T-cell (primary cell): Measurements from ENCODE around the gene EFCAB6. TPM values are rescaled to one million over a fixed set of nuclear protein-coding genes. Genes with fewer than 3 reads are reported as not detected.

Experiments used
- ATAC-seq, 4 experiments: fragments of 200-7000 bp in 3 of 4; fragments of 150-1000 bp in 1 of 4; cut with Tn5 transposase; replicated peaks in 1 of 4; 1 replicate in 3 of 4; 2 replicates in 1 of 4; pipeline ENCODE4 v1.10.0; 2021; ENCODE audit warnings: moderate library complexity in 3 of 4, mild to moderate bottlenecking in 2 of 4, moderate number of reproducible peaks in 1 of 4
- CTCF ChIA-PET, 2 donors: fragments of 300-600 bp; sonication (Branson Sonifier 250); formaldehyde crosslinking; loops; one replicate each; lab custom pipeline; 2022; ENCODE audit warnings: antibody characterized with exemption in 2 of 2; lab: Charles Lee
- POLR2A ChIA-PET, 2 donors: fragments of 300-600 bp; sonication (Branson Sonifier 250); formaldehyde crosslinking; loops; one replicate each; lab custom pipeline; 2022; ENCODE audit warnings: antibody characterized with exemption in 2 of 2; lab: Charles Lee
- DNase-seq, 35 experiments: peaks; one replicate each; pipeline versions ENCODE4 v3.0.0 to v3.0.0-alpha.2; 2013 to 2023
- H3K27ac ChIP-seq: one replicate; pipeline ENCODE4 v1.5.1; 2013; ENCODE audit warnings: low read length
- H3K27me3 ChIP-seq, 2 experiments: replicated peaks in 1 of 2; 1 replicate in 1 of 2; 2 replicates in 1 of 2; pipeline versions ENCODE4 v1.6.1 to v1.7.0; 2013; ENCODE audit warnings: low read length in 1 of 2, mixed read lengths in 1 of 2; ENCODE audit not compliant: control insufficient read depth in 2 of 2, insufficient read depth in 2 of 2; ENCODE audit errors: extremely low read depth in 1 of 2
- H3K36me3 ChIP-seq, 2 donors: 1 replicate in 1 of 2; 2 replicates in 1 of 2; pipeline versions ENCODE4 v1.6.1 to v1.7.0; 2013; ENCODE audit warnings: low read length in 1 of 2; ENCODE audit not compliant: control insufficient read depth in 2 of 2, insufficient read depth in 1 of 2; ENCODE audit errors: extremely low read depth in 1 of 2
- H3K4me1 ChIP-seq, 2 experiments: 1 replicate in 1 of 2; 2 replicates in 1 of 2; pipeline versions ENCODE4 v1.6.1 to v1.7.0; 2013; ENCODE audit warnings: low read length in 2 of 2, mixed read lengths in 1 of 2; ENCODE audit not compliant: insufficient read depth in 2 of 2, control insufficient read depth in 1 of 2; ENCODE audit errors: extremely low read depth in 1 of 2
- H3K4me3 ChIP-seq, 2 donors: 1 replicate in 1 of 2; 2 replicates in 1 of 2; pipeline versions ENCODE4 v1.5.1 to v1.7.0; 2013; ENCODE audit warnings: mild to moderate bottlenecking in 2 of 2, low read length in 1 of 2, moderate library complexity in 1 of 2; ENCODE audit not compliant: control insufficient read depth in 1 of 2; ENCODE audit errors: extremely low read depth in 1 of 2
- H3K9me3 ChIP-seq: 2 replicates; pipeline ENCODE4 v1.7.0; 2013
- H3K27ac Mint-ChIP-seq, 2 donors: one replicate each; pipeline ENCODE4 v1.8.0; 2020 to 2021; ENCODE audit warnings: mild to moderate bottlenecking in 2 of 2, mixed read lengths in 2 of 2
- H3K27me3 Mint-ChIP-seq, 2 donors: one replicate each; pipeline ENCODE4 v1.8.0; 2021 to 2022; ENCODE audit warnings: mixed read lengths in 2 of 2
- H3K36me3 Mint-ChIP-seq: one replicate; pipeline ENCODE4 v1.8.0; 2021; ENCODE audit warnings: mixed read lengths
- H3K4me1 Mint-ChIP-seq, 3 donors: one replicate each; pipeline ENCODE4 v1.8.0; 2020 to 2022; ENCODE audit warnings: mixed read lengths in 3 of 3, mild to moderate bottlenecking in 1 of 3
- H3K4me3 Mint-ChIP-seq, 3 donors: one replicate each; pipeline ENCODE4 v1.8.0; 2020 to 2022; ENCODE audit warnings: mild to moderate bottlenecking in 3 of 3, mixed read lengths in 3 of 3, moderate library complexity in 3 of 3
- H3K9me3 Mint-ChIP-seq, 3 donors: one replicate each; pipeline ENCODE4 v1.8.0; 2020 to 2022; ENCODE audit warnings: mixed read lengths in 3 of 3
- WGBS: methylation state at CpG from one replicate; pipeline ENCODE4 v1.1.5; 2013; ENCODE audit warnings: missing lambda C conversion rate; ENCODE audit not compliant: insufficient coverage; 5-methylcytosine and 5-hydroxymethylcytosine counted together
- total RNA-seq, 35 experiments: library from RNA in 6 of 35; stranded (reverse) in 6 of 35; fragments of 120-200 nt in 1 of 35; gene quantifications; one replicate each; pipeline versions ENCODE4 v1.2.1 to v1.2.4 and lab custom pipeline; 2013 to 2026

EFCAB6 gene
- total RNA-seq, 5 donors from 2014 or later (not counting 1 experiment from before 2014, with no cell fraction given) = 0.26 to 0.89 (median 0.53) TPM

DNA sequence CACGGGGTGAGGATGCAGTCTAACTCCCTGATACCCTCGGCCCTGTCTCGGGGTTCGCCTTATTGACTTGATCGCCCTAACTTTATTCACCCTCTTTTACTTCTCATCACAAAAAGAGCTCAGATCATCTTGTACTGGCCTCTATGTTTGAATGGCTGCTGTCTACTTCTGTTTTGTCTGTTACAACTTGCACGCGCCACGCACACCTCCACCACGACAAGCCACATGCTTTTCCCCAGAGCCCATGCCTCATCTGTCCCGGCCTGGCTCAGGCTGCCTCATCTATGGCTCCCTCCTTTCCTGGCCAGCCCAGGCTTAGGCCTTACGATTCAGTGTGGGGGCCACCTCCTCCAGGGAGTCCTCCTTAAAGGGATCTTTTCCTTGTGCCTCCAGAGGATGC, 180.9 kb downstream of the EFCAB6 start:
- Histone ChIP-seq H3K27ac (no peak overlapping the region), H3K27me3 (peaks cover 0 to 8% of the 10 kb centered on the region in 2 experiments), H3K4me1 (no peaks in the 10 kb centered on the region), H3K36me3 (no peaks in the 10 kb centered on the region), H3K4me3 (no peak overlapping the region), H3K9me3 (no peaks in the 10 kb centered on the region)
- no peaks in the 10 kb centered on the region for H3K36me3 Mint-ChIP-seq
- DNase-seq (no peak), ATAC-seq (no peak)
- peaks cover 8% of the 10 kb centered on the region in 2 donors for H3K27me3 Mint-ChIP-seq
- H3K4me3 Mint-ChIP-seq = no peak overlapping the region
- no peak overlapping the region for H3K27ac Mint-ChIP-seq
- 87% methylated on average over 10 of the region's 11 CpGs for WGBS
- CTCF ChIA-PET = no interaction called here
- POLR2A ChIA-PET = no interaction called here
- H3K4me1 Mint-ChIP-seq = no peaks in the 10 kb centered on the region
- no peaks in the 10 kb centered on the region for H3K9me3 Mint-ChIP-seq

DNA sequence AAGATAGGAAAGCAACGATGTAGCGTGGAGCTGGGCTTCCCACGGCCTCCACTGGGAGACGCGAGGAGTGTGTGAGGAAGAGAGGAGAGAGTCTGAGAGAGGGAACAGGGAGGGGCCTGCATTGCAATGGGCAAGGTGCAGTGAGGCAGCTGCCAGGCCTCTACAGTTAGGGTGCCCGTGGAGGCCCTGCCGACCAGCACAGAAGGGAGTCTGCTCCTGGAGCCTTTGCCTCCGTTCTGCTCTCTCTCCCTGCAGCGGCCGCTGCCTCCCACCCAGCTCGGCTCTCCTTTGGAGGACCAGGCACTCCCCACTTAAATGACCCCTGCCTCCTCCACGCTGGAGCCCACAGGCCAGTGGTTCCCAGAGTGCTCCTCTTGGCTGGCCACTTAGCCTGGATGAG, 181.7 kb downstream of the EFCAB6 start:
- DNase-seq (no peak), ATAC-seq (no peak)
- Mint-ChIP-seq H3K27me3 (peaks cover 3% of the 10 kb centered on the region in 2 donors), H3K36me3 (no peaks in the 10 kb centered on the region), H3K27ac (no peak overlapping the region), H3K4me1 (no peaks in the 10 kb centered on the region), H3K9me3 (no peaks in the 10 kb centered on the region), H3K4me3 (no peak overlapping the region)
- ChIA-PET POLR2A (no interaction called here), CTCF (no interaction called here)
- Histone ChIP-seq H3K4me1 (no peaks in the 10 kb centered on the region), H3K4me3 (no peak overlapping the region), H3K9me3 (no peaks in the 10 kb centered on the region), H3K27ac (no peak overlapping the region), H3K27me3 (peaks cover 0 to 9% of the 10 kb centered on the region in 2 experiments), H3K36me3 (no peaks in the 10 kb centered on the region)
- WGBS = 91% methylated on average over 12 of the region's 12 CpGs

DNA sequence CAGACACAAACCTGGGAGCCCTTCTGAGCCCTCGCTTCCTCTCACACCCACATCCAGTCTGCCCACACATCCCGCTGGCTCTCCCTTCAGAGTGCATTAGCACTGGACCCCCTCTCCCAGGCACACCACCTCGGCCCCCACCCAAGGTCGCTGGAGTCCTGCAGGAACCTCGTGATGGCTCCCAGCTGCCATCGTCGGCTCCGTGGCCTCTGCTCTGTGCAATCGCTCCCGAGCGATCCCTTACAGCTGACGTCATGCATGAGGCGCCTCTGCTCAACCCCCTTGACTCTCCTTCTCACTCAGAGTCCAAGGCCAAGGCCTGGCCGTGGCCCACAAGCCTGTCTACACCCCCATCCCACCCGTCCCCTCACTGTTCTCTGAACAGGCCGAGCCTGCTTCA, 183.9 kb downstream of the EFCAB6 start:
- ATAC-seq (no peak), DNase-seq (no peak)
- H3K9me3 Mint-ChIP-seq = no peaks in the 10 kb centered on the region
- no peak overlapping the region for H3K27ac Mint-ChIP-seq
- no peaks in the 10 kb centered on the region for H3K4me1 Mint-ChIP-seq
- no peaks in the 10 kb centered on the region for H3K36me3 Mint-ChIP-seq
- Histone ChIP-seq H3K36me3 (no peaks in the 10 kb centered on the region), H3K27ac (no peak overlapping the region), H3K4me3 (no peak overlapping the region), H3K4me1 (no peaks in the 10 kb centered on the region), H3K27me3 (peaks cover 0 to 5% of the 10 kb centered on the region in 2 experiments), H3K9me3 (no peaks in the 10 kb centered on the region)
- H3K4me3 Mint-ChIP-seq = no peak overlapping the region
- WGBS = 79% methylated on average over 16 of the region's 16 CpGs
- ChIA-PET CTCF (no interaction called here), POLR2A (no interaction called here)
- peaks cover 1 to 3% of the 10 kb centered on the region in 2 donors for H3K27me3 Mint-ChIP-seq

DNA sequence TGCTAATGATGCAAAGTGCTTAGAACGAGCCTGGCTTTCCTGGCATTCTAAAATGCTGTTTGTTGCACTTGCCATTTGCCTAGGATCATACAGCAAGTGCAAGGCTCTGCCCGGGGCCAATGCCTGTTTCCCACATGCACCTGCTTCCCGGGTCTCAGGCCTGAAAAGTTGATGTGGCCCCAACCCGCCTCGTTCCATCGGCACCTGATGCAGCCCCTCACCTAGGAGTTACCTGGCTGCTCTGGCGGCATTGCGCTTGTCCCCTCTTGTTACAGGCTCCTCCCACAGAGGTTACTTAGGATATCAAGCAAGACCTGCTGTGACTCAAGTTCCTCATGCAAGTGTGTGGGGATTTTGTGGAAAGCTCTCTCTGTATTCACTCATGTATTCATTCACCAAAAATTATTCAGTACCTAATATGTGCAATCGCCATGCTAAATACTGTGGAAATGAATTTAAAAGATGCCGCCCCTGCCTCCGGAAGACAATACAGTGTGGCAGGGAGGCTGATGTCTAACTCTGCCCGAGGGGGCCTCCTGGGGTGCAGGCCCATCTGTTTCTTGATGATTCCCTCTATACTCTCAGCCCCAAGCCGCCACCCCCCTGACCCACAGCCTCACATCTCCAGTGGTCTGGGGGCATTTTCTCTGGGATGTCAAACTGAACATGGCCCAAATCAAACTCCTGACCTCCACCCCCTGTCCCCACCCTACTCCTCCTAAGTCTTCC, 184.5 kb downstream of the EFCAB6 start:
- POLR2A ChIA-PET = no interaction called here
- H3K4me3 Mint-ChIP-seq = no peak overlapping the region
- DNase-seq (no peak), ATAC-seq (no peak)
- Histone ChIP-seq H3K4me1 (no peaks in the 10 kb centered on the region), H3K4me3 (no peak overlapping the region), H3K27ac (no peak overlapping the region), H3K9me3 (no peaks in the 10 kb centered on the region), H3K27me3 (peaks cover 0 to 5% of the 10 kb centered on the region in 2 experiments), H3K36me3 (no peaks in the 10 kb centered on the region)
- peaks cover 3 to 5% of the 10 kb centered on the region in 2 donors for H3K27me3 Mint-ChIP-seq
- 93% methylated on average over 4 of the region's 13 CpGs for WGBS
- CTCF ChIA-PET = no interaction called here
- H3K36me3 Mint-ChIP-seq = no peaks in the 10 kb centered on the region
- H3K4me1 Mint-ChIP-seq = no peaks in the 10 kb centered on the region
- no peak overlapping the region for H3K27ac Mint-ChIP-seq
- H3K9me3 Mint-ChIP-seq = no peaks in the 10 kb centered on the region

DNA sequence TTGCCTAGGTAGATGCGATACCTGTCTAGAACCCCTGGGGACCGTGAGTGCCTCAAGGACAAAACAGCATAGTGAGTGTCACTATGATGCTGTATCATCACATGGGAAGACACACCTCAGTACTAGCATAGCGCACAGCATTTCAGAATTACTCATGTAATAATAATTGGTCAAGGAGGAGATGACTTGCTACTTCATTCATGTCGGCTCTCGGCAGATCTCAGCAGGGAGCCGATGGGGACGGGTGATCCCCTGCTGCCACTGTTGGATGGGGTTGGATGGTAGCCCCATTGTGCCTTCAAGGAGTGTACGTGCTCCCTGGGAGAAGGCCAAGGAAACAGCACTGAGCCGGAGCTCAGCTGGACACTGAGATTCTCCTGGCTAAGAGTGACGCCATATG, 186.9 kb downstream of the EFCAB6 start:
- ChIA-PET CTCF (no interaction called here), POLR2A (interaction anchor here in 1 of 2 donors (0.6 kb wide), 1 partner anchor 26 kb away, joined by 10 read pairs; no protein-coding TSS in a partner anchor)
- H3K4me3 Mint-ChIP-seq = no peak overlapping the region
- DNase-seq (no peak), ATAC-seq (no peak)
- no peaks in the 10 kb centered on the region for H3K36me3 Mint-ChIP-seq
- H3K4me1 Mint-ChIP-seq = no peaks in the 10 kb centered on the region
- no peak overlapping the region for H3K4me3 ChIP-seq
- WGBS = 96% methylated on average over 5 of the region's 10 CpGs
- H3K27me3 Mint-ChIP-seq = peaks cover 5% of the 10 kb centered on the region in 2 donors
- peaks cover 0 to 8% of the 10 kb centered on the region in 2 experiments for H3K27me3 ChIP-seq
- H3K4me1 ChIP-seq = no peaks in the 10 kb centered on the region
- no peaks in the 10 kb centered on the region for H3K9me3 ChIP-seq
- no peaks in the 10 kb centered on the region for H3K36me3 ChIP-seq
- no peaks in the 10 kb centered on the region for H3K9me3 Mint-ChIP-seq
- H3K27ac Mint-ChIP-seq = no peak overlapping the region
- no peak overlapping the region for H3K27ac ChIP-seq

DNA sequence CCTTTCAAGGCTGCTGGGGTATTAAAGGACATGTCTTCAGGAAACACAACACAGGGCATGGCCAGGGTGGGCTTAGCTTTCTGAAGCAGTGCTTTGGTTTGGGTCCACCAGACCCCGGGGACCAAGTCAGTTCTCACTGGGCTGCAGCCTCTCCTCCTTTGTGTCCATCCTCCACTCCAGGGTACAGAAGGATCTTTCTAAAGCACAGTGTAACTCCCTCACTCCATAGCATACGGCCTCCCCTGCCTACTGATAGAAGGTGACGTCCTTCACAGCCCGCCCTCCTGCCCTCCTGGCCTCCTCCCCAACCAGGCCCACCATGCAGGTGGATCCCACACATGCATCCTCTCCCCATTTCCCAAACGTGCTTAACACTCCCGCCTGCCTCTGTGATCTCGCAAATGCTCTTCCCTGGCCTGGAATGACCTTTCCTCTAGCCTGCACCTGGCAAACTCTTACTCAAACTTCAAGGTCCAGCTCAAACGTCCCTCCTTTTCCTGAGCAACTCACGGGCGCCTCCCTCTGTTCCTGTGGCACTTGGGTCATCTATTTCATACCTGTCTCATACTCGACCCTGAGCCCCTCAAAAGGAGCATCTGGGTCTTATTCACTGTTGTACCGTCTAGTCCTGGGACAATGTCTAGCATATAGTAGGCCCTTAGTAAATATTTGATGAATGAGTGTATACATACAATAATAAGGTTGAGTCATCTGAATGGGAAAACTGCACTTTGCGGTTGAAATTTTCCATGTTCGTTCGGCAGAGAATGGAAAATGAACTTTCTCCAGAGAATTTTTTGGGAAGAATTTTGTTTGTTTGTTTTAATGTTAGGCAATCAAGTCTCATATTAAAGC, 187.7 kb downstream of the EFCAB6 start:
- Histone ChIP-seq H3K4me1 (no peaks in the 10 kb centered on the region), H3K4me3 (no peak overlapping the region), H3K27ac (no peak overlapping the region), H3K36me3 (no peaks in the 10 kb centered on the region), H3K9me3 (no peaks in the 10 kb centered on the region), H3K27me3 (peaks cover 0 to 12% of the 10 kb centered on the region in 2 experiments)
- H3K4me3 Mint-ChIP-seq = no peak overlapping the region
- ChIA-PET CTCF (no interaction called here), POLR2A (no interaction called here)
- H3K9me3 Mint-ChIP-seq = peaks cover 2 to 5% (median 4%) of the 10 kb centered on the region in 3 donors
- no peaks in the 10 kb centered on the region for H3K4me1 Mint-ChIP-seq
- DNase-seq (no peak), ATAC-seq (no peak)
- peaks cover 7% of the 10 kb centered on the region in 2 donors for H3K27me3 Mint-ChIP-seq
- H3K27ac Mint-ChIP-seq = no peak overlapping the region
- WGBS = 80% methylated on average over 10 of the region's 15 CpGs
- H3K36me3 Mint-ChIP-seq = no peaks in the 10 kb centered on the region
